Dedifferentiated amniotic fluid mesenchymal stem cell (primary cell): ENCODE results near the gene TWSG1.
"Not testable (repeated sequence)": the region's sequence is repeated elsewhere in the genome, so short reads cannot be mapped to it uniquely, and the experiment has no call there.

Experiments used
- DNase-seq: peaks from one replicate; pipeline ENCODE4 v3.0.0-alpha.2; 2016; ENCODE audit errors: extremely low spot score

Gene TWSG1

GRCh38 chr18:9423648-9424047 lies 89.1 kb downstream of the TWSG1 start:
- not testable (repeated sequence) for DNase-seq

DNA sequence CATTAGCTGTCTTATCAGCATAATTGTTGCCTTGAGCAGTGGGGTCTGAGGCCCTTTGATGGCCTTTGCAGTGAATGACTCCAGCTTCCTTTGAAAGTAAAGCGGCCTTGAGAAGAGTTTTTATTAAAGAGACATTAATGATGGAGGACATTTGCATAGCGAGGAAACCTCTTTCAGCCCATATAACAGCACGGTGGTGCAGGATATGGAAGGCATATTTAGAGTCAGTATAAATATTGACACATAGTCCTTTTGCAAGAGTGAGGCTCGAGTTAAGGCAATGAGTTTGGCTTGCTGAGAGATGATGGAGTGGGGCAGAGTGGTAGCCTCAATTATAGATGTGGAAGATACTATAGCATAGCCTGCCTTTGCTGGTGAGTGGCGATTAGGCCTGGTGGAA lies 89.7 kb downstream of the TWSG1 start:
- not testable (repeated sequence) for DNase-seq

GRCh38 chr18:9426753-9427152 lies 92.2 kb downstream of the TWSG1 start:
- DNase-seq, result no peak

GRCh38 chr18:9428301-9428706 lies 93.7 kb downstream of the TWSG1 start:
- DNase-seq, result no peak

GRCh38 chr18:9428862-9429661 lies 94.5 kb downstream of the TWSG1 start:
- no peak for DNase-seq

GRCh38 chr18:9429662-9429993 lies 95.1 kb downstream of the TWSG1 start:
- no peak for DNase-seq

DNA sequence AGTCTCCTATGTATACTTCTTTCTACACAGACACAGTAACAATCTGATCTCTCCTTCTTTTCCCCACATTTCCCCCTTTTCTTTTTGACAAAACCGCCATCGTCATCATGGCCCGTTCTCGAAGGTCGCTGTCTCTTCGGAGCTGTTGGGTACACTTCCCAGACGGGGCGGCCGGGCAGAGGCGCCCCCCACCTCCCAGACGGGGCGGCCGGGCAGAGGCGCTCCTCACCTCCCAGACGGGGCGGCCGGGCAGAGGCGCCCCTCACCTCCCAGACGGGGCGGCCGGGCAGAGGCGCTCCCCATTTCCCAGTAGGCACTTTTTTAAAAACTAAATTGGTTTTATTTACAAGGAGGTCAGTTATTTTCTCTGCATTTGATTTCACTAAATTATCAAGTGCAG lies 95.7 kb downstream of the TWSG1 start:
- DNase-seq, result not testable (repeated sequence)

DNA sequence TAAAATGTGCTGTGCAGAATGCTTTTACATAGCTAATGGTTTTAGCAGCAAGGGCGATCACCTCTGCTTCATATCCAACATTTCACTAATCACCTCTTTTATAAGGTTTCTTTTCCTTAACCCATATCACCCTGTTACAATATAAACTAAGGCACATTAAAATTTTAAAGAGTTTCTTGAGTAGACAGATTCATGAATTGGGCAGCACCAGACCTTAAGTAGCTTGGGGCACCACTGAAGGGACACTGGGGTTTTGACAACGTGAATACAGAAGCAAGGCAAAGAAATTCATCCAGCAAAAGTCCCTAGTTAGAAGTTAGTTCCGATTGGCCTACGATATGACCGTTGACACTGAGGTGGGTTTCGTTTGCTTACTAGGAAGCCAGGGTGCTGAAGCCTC lies 96.7 kb downstream of the TWSG1 start:
- no peak for DNase-seq

- DNase-seq, result not testable (repeated sequence)
These were observed 98.5 kb downstream of the TWSG1 start for GRCh38 chr18:9433122-9433521.

- no peak for DNase-seq
These were observed 99.1 kb downstream of the TWSG1 start for GRCh38 chr18:9433671-9434121.

DNA sequence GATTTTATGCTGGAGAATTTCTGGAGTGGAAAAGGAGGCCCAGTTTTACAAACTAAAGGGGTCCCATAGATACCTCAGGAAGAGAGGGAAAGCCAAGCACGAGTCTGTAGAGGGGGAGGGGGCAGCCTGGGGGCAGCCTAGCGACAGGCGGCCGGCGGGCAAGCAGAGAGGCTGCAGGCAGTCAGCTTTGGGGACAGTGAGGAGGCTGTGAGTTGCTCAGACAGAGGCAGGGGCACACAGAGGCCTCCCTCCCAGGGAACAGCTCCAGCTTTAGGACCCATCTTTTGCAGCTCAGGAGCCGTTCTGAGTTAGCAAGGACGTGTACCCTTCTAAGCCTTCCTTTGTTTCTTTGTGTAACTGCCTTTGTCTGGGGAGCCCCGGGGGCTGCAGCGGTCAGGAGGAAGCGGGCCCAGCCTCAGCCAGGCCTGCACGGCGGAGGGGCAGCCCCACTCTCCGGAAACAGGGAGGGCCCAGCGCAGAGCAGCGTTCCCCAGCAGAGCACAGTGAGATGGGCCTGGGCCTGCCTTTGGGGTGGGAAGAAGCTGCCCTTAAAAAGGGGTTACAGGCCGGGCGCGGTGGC lies 99.6 kb downstream of the TWSG1 start:
- DNase-seq, result no peak

DNA sequence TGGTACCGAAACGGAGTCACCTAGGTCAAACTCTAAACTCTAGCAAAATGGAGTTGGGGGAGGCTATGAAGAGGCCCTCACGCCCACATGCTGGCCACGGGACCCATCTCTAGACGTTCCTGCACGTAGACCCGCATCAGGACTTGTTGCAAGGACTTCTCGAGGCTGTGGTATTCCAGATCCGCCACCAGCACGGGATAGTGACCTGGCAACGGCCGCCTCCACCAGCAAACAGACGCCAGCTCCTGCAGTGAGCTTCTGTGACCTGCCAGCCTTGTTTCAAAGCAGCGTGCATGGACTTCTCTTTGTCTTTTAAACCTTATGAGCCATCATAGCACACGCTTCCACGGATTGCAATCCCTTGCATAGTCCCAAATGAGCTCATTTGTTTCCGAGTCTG lies 100.5 kb downstream of the TWSG1 start:
- no peak for DNase-seq

DNA sequence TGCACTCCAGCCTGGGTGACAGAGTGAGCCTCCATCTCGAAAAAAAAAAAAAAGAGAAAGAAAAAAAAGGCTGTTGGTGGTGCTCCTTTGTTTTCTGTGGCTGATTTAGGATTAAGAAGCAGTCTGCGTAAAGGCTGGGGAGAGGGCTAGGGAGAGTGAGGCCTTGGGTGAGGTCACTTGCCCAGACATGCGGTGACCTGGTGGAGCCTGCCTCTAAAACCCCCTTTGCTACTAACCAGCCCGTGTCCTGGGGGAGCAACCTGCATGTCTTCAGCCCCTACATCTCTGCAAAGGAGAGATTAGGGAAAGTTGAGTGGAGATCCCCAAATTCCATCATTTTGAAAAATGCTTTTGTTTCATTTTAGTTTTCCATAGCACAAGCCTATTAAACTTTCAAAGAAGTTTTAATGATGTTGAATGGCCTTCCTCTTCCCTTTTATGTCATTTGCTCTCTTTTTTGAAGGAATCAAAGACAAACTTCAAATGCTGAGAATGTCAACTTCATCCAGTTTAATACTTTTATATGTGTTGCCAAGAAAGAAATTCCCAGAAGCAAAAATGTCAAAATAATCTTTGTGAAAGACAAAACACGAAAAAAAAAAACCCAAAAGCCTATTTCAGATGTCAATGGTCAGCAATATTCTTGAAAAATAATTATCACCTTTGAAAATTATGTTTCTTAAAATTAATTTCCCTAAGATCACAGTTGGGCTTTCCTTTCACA lies 101.8 kb downstream of the TWSG1 start:
- DNase-seq, result no peak

DNA sequence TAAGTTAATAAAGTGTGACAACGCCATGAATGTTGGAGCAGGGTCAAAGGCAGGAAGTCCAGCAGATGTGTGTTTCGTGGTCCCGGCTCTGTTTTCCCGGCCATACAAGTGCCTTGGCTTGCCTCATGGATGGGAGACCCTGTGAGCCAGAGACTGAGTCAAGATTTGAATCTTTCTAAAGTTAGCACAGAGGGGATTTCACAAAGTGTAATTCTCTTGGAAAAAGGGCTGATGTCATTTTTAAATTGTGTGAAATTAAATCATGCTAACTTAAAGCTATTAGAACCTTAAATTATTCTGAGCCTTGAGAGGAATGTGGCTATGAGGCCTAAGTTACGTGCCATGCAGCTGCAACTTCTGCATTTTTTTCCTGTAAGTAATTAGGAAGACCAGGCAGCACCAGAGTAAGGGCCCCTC lies 102.5 kb downstream of the TWSG1 start:
- DNase-seq, result no peak

DNA sequence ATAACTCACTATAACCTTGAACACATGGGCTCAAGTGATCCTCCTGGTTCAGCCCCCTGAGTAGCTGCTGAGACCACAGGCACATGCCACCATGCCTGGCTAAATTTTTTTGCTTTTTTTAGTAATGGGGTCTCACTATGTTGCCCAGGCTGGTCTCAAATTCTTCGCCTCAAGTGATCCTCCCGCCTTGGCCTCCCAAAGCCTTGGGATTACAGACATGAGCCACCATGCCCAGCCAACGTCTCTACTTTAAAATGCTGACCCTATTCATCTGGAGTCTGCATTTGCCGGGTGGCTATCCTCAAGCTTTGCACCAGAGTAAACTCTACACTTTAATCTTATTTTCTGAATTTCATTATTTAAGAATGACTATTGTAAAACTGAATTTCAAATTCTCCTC lies 103.1 kb downstream of the TWSG1 start:
- DNase-seq, result no peak

DNA sequence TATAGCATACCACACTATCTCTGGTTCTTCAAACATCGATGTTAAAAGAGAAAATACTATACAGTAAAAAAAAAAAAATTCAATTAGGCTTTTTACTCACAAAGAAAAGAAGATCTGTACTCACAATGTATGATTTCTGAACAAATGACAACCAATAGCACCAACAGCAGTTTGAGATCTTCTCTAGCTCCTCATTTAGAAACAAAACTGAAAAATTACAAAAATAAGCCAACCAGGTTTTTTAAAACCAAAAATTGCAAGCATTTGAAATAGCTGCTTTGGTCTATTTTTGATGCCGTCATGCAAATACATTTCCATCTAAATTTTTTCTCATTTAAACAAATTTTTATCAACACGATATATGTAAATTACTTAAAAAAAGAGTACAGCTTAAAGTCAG lies 106.5 kb downstream of the TWSG1 start:
- DNase-seq, result no peak

DNA sequence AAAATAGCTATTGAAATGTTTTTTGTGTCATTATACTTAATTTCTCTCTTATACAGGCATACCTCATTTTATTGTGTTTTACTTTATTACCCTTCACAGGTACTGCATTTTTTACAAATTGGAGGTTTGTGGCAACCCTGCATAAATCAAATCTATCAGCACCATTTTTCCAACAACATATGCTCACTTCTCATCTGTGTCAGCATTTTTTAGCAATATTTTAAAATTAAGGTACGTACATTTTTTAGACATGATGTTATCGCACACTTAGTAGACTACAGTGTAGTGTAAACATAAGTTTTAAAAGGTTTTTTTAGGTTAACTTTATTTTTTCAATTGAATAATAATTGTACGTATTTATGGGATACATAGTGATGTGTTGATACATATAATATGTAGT lies 110.0 kb downstream of the TWSG1 start:
- DNase-seq, result no peak

DNA sequence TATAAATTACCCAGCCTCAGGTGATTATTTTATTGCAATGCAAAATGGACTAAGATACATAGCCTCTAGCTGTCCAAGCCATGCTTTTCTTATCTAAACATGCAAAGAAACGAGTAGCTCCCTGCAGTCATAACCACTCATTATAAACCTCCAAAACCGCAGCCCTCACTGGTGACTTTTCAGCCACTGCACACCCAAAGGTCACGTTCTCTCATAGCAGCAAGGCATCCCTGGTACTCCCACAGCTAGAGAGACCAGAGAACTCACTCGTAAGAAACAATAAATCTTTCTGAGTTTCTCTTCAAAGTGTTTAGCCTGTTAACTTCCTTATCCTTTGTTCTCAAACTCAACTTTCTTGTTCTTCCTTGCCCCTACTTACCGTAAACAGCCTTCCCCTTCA lies 112.3 kb downstream of the TWSG1 start:
- DNase-seq, result no peak

DNA sequence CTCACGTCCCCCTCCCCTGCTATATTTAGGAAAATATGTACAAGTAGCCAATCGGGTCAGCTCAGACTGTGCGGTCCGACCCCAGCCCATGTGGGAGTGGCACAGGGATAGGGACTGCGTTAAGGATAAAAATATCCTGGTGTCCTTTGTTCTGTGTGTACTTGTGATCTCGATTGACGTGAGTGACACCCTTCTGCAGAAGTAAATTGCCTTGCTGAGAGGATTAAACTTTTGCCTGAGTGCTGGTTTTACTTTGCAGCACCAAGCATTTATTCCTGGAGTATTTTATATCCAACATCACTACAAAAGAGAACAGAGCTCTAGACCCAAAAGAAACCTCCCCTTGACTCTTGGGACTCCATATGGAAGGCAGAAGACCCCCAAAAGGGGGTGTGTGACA lies 112.8 kb downstream of the TWSG1 start:
- DNase-seq, result no peak

GRCh38 chr18:9449600-9450414 lies 115.2 kb downstream of the TWSG1 start:
- DNase-seq, result no peak

DNA sequence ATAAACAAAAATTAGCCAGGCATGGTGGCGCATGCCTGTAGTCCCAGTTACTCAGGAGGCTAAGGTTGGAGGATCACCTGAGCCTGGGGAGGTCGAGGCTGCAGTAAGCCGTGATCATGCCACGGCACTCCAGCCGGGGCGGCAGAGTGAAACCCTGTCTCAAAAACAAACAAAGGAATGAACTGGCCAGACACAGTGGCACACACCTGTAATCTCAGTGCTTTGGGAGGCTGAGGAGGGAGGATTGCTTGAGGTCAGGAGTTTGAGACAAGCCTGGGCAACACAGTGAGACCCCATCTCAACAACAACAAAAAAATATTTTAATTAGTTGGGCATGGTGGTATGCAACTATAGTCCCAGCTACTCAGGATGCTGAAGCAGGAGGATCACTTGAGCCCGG lies 116.3 kb downstream of the TWSG1 start:
- not testable (repeated sequence) for DNase-seq
